Aorta (tissue), 5 donors: ENCODE results near the gene LRIG3. TPM values are rescaled to one million over a fixed set of nuclear protein-coding genes. Genes with fewer than 3 reads are reported as not detected.

Source experiments
- ATAC-seq: fragments of 200-7000 bp; cut with Tn5 transposase; one replicate; pipeline ENCODE4 v1.9.1; 2022; ENCODE audit warnings: moderate library complexity; ENCODE audit not compliant: low FRiP score
- DNase-seq, 2 donors: peaks; one replicate each; pipeline ENCODE4 v3.0.0-alpha.2; 2020
- H3K27ac ChIP-seq, 2 donors: one replicate each; pipeline ENCODE4 v1.5.1; 2013; ENCODE audit warnings: low read length in 2 of 2, mild to moderate bottlenecking in 2 of 2, moderate library complexity in 2 of 2, control low read depth in 1 of 2, inconsistent platforms in 1 of 2, low read depth in 1 of 2
- H3K27me3 ChIP-seq, 2 donors: one replicate each; pipeline ENCODE4 v1.6.1; 2013; ENCODE audit warnings: control low read depth in 1 of 2, low read length in 1 of 2, mild to moderate bottlenecking in 1 of 2, moderate library complexity in 1 of 2; ENCODE audit not compliant: insufficient read depth in 2 of 2, control insufficient read depth in 1 of 2
- H3K36me3 ChIP-seq, 2 donors: one replicate each; pipeline ENCODE4 v1.6.1; 2013; ENCODE audit warnings: control low read depth in 1 of 2, low read length in 1 of 2, mild to moderate bottlenecking in 1 of 2; ENCODE audit not compliant: insufficient read depth in 2 of 2, control insufficient read depth in 1 of 2
- H3K4me1 ChIP-seq, 2 donors: one replicate each; pipeline ENCODE4 v1.6.1; 2013; ENCODE audit warnings: low read length in 2 of 2, control low read depth in 1 of 2, mild to moderate bottlenecking in 1 of 2, moderate library complexity in 1 of 2; ENCODE audit not compliant: insufficient read depth in 2 of 2, control insufficient read depth in 1 of 2
- H3K4me3 ChIP-seq, 2 donors: one replicate each; pipeline ENCODE4 v1.5.1; 2013; ENCODE audit warnings: low read length in 2 of 2, control low read depth in 1 of 2, mild to moderate bottlenecking in 1 of 2
- H3K9me3 ChIP-seq: one replicate; pipeline ENCODE4 v1.6.1; 2013; ENCODE audit warnings: mild to moderate bottlenecking, low read length; ENCODE audit not compliant: control insufficient read depth
- WGBS, 2 donors: extraction: QIAGEN DNeasy Blood & Tissue Kit; methylation state at CpG; one replicate each; pipeline ENCODE4 v1.1.7; 2013; 5-methylcytosine and 5-hydroxymethylcytosine counted together
- intact Hi-C, 2 donors: fragments of 100-400 bp; cut with DNase I; formaldehyde crosslinking; loops; one replicate each; pipeline versions ENCODE4 v1.14.2 to v1.15.0; 2022
- polyA plus RNA-seq, 2 donors: library from polyadenylated mRNA; stranded (reverse); fragments of 200-250 nt; gene quantifications; one replicate each; pipeline ENCODE4 v1.2.3, GENCODE V29; 2013
- total RNA-seq, 2 donors: library from RNA; stranded (reverse); fragmentation: NEBNext Ultra II Directional; extraction: Animal tissue kit (Norgen Biotek cat#: 25700); gene quantifications; one replicate each; pipeline ENCODE4 v1.2.1, GENCODE V29; 2021
- donor health status: healthy with polysubstance abuse.
- donor health status: Bipolar disorder and iron deficiency.
- donor health status: DM: no; HTN: no; CAD: no.
- donor health status: DM: no; HTN: no; CAD: no.
- donor health status: DM: yes; HTN: yes; CAD: no.

Gene LRIG3
- total and polyA plus RNA-seq, 4 donors = 3.3 to 51.4 (median 20.2) TPM

DNA sequence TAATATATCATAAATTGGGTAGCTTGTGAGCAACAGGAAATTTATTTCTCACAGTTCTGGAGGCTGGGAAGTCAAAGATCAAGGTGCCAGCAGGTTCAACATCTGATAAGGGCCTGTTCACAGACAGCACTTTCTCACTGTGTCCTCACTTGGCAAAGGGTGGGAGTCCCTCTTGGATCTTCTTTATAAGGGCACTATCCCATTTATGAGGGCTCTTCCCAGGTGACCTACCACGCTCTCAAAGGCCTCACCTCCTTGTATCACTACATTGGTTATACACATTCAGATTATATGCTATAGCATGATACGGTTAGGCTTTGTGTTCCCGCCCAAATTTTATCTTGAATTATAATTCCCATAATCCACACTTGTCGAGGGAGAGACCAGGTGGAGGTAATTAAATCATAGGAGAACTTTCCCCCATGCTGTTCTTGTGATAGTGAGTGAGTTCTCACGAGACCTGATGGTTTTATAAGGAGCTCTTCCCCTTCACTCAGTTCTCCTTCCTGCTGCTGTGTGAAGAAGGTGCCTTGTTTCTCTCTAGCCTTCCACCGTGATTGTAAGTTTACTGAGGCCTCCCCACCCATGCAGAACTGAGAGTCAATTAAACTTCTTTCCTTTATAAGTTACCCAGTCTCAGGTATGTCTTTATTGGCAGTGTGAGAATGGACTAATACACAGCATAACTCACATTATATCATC is 19.2 kb upstream of the LRIG3 start:
- WGBS, 2 donors = 94 to 97% methylated on average over 6 of the region's 6 CpGs
- ATAC-seq = no peak

DNA sequence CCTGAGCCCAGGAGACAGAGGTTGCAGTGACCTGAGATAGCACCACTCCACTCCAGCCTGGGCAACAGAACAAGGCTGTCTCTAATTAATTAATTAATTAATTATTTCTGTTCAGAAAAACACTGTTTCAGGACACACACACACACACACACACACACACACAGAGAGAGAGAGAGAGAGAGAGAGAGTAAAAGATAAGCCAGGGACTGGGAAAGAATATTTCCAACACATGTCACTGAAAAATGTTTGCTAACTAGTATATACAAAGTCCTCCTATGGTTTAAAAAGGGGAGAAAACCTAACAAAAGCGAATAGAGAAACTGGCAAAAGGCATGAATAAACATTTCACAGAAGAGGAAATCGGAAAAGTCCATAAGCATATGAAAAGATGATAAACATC is 18.1 kb upstream of the LRIG3 start:
- Histone ChIP-seq H3K27ac (no peak overlapping the region), H3K36me3 (no peaks in the 10 kb centered on the region), H3K27me3 (no peaks in the 10 kb centered on the region), H3K9me3 (no peaks in the 10 kb centered on the region), H3K4me1 (no peaks in the 10 kb centered on the region), H3K4me3 (no peak overlapping the region)
- intact Hi-C loops = no loop called here
- DNase-seq (no peak), ATAC-seq (no peak)
- WGBS, 2 donors = 64 to 66% methylated on average over 2 of the region's 2 CpGs

More for the DNA sequence above, 19.2 kb upstream of the LRIG3 start:
- Histone ChIP-seq H3K4me3 (no peak overlapping the region), H3K27ac (no peak overlapping the region), H3K9me3 (no peaks in the 10 kb centered on the region), H3K27me3 (no peaks in the 10 kb centered on the region), H3K4me1 (no peaks in the 10 kb centered on the region), H3K36me3 (no peaks in the 10 kb centered on the region)
- no peak for DNase-seq
- intact Hi-C loops = no loop called here

DNA sequence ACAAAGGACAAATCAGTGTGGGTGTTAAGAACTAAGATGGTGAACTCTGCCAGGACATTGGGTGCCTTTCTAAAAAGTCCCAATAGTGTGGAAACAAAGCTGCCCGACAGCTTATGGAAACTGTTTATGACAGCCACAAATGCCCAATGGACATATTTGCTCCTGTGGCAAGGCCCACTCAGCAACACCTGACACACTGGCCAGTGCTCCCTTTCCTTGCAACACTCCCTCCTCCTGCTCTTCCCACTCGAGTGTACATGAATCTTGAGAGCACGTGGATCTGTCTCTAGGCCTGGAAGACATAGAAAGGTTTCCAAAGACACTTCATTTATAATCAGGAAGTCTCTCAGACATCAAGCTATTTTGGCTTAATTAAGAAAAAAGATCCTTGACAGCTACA is 14.2 kb upstream of the LRIG3 start:
- Histone ChIP-seq H3K36me3 (no peaks in the 10 kb centered on the region), H3K9me3 (no peaks in the 10 kb centered on the region), H3K4me1 (no peaks in the 10 kb centered on the region), H3K4me3 (no peak overlapping the region), H3K27ac (no peak overlapping the region), H3K27me3 (no peaks in the 10 kb centered on the region)
- intact Hi-C loops = no loop called here
- 74 to 79% methylated on average over 3 of the region's 3 CpGs for WGBS, 2 donors
- ATAC-seq (no peak), DNase-seq (no peak)

DNA sequence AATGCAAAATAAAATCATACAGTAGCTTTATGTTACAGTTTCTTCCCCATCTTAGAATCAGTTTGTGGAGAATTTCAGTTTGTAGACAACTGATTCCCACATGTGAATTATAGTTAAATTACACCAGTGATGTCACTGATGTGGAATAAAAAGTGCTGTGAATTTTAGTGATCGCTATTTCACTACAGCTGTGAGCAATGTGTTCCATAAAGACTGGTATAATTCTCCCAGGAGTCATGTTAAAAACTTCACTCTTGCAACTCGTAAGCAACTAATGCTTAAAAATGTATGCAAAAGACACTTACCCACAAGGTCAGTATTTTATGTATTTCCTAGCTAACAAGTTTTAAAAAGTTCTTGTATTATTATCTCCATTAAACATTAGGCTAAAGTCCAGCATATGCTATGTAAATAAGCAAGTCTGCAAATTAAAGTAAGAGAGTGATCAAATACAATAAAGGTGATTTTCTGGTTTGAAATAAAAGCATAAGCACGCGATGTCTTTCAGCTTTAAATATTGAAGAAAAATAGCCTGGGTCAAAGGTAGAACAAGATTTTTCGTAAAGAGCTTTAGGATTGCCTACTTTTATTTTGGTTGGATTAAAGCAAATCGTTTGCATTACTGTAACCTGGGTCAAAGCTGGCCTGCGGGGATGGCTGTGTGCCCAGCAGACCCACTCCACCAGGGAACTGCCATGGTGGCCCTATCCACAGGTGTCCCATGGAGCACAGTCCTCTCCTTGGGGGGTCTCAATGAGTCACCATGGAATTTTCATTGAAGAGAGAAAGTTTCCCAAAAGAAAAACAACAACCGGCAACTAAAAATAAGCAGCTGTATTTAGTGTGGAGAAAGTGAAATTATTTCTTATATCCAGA is 12.7 kb upstream of the LRIG3 start:
- no peak for DNase-seq
- H3K9me3 ChIP-seq = no peaks in the 10 kb centered on the region
- no peak overlapping the region for H3K4me3 ChIP-seq
- intact Hi-C loops = no loop called here
- no peaks in the 10 kb centered on the region for H3K4me1 ChIP-seq
- no peak overlapping the region for H3K27ac ChIP-seq
- no peaks in the 10 kb centered on the region for H3K27me3 ChIP-seq
- no peaks in the 10 kb centered on the region for H3K36me3 ChIP-seq
- 84 to 88% methylated on average over 8 of the region's 8 CpGs for WGBS, 2 donors
- no peak for ATAC-seq

DNA sequence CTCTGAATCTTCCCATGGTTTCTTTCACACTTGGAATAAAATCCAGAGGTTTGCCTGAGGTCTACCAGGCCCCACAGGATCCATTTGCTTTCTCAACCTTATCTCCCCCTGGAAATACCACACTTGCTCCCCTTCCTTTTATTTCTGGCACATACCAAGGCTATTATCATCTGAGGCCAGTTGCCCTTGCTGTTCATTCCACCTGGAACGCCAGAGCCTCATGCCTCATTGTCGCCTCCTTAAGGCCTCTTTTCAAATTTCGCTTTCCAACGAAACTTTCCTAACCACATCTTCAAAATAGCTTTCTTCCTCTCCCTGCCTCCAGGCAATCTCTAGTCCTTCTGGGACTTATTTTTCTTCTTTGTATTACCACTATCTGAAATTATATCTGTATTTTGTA is 11.2 kb upstream of the LRIG3 start:
- WGBS, 2 donors = 95 to 96% methylated on average over 4 of the region's 4 CpGs

DNA sequence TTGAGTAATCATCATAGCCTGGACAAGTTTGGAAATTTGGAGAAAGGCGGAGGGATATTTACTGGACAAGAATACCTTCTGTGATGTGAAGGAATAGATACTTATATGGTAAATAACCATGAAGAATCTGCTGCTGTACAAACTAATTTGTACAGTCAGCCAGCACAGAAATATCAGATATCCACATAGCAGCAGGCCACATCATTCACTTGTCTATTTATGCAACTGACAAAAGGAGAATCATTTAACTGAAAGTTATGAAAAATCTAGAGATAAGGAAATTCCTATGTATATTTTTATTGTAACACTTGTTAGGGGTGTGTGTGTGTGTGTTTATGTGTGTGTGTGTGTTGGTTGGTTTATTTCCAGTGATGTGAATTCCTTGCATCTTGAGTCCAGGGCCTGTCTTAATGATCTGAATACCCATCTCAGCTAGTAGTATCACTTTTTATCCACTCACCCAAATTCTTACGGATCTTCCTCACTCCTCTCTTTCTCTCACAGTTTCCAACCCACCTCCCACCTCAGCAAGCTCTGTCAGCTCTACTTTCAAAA is 10.5 kb upstream of the LRIG3 start:
- no peak overlapping the region for H3K27ac ChIP-seq
- no peaks in the 10 kb centered on the region for H3K36me3 ChIP-seq
- H3K27me3 ChIP-seq = no peaks in the 10 kb centered on the region
- no peaks in the 10 kb centered on the region for H3K9me3 ChIP-seq
- DNase-seq (no peak), ATAC-seq (no peak)
- intact Hi-C loops = no loop called here
- no peak overlapping the region for H3K4me3 ChIP-seq
- H3K4me1 ChIP-seq = no peaks in the 10 kb centered on the region
- 95 to 98% methylated on average over 2 of the region's 2 CpGs for WGBS, 2 donors

More for the DNA sequence above, 11.2 kb upstream of the LRIG3 start:
- intact Hi-C loops = no loop called here
- Histone ChIP-seq H3K27ac (no peak overlapping the region), H3K4me1 (no peaks in the 10 kb centered on the region), H3K4me3 (no peak overlapping the region), H3K36me3 (no peaks in the 10 kb centered on the region), H3K9me3 (no peaks in the 10 kb centered on the region), H3K27me3 (no peaks in the 10 kb centered on the region)
- no peak for DNase-seq
- ATAC-seq = no peak

DNA sequence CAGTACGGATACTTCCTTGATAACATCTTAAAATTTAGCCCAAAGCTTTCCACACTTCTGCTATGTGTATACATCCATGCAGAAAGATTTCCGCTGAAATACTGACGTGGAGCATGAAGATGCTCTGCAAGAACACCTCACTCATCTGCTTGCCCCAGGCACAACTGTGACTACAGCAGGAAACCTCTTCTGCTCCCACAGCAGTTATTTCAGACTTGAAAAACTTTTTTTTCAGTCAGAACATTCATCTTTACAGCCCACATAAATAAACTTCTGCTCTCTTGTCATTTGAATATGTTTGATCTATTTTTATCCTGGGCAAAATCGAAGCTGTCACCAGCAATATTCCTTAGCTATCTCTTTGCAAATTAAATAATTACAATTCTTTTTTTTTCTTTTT is 6.8 kb upstream of the LRIG3 start:
- no peak overlapping the region for H3K4me3 ChIP-seq
- no peak for DNase-seq
- no peak for ATAC-seq
- H3K4me1 ChIP-seq = no peaks in the 10 kb centered on the region
- no peaks in the 10 kb centered on the region for H3K36me3 ChIP-seq
- H3K27me3 ChIP-seq = no peaks in the 10 kb centered on the region
- intact Hi-C loops = loop anchor here in 1 of 2 donors (10.0 kb wide), 1 partner anchor 158 kb away; no protein-coding TSS in a partner anchor
- no peaks in the 10 kb centered on the region for H3K9me3 ChIP-seq
- no peak overlapping the region for H3K27ac ChIP-seq
- WGBS, 2 donors = 88 to 91% methylated on average over 4 of the region's 4 CpGs

DNA sequence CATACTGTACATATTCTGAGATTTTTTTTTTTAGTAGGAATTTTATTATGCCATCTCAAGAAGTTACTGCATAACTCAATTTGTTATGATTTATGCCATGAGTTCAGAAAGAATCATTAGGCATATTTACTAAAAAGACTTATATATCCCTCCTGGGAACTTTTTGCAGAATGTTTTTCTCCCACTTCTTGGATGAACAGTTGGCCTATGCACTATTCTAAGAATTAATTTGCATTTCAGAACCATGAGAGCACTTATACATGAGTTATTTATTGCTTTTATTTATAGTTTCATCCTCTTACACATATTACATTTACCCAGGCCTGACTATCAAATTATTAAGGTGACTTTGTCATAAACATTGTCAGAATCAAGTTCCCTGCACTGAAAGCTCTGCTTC is 6.3 kb upstream of the LRIG3 start:
- no peaks in the 10 kb centered on the region for H3K36me3 ChIP-seq
- H3K27me3 ChIP-seq = no peaks in the 10 kb centered on the region
- DNase-seq = no peak
- ATAC-seq = no peak
- no peaks in the 10 kb centered on the region for H3K9me3 ChIP-seq
- intact Hi-C loops = loop anchor here in 1 of 2 donors (10.0 kb wide), 1 partner anchor 158 kb away; no protein-coding TSS in a partner anchor
- H3K4me1 ChIP-seq = no peaks in the 10 kb centered on the region
- H3K27ac ChIP-seq = no peak overlapping the region
- H3K4me3 ChIP-seq = no peak overlapping the region
